Hepatocyte (in vitro differentiated cells): Measurements from ENCODE around the gene DNAH3. TPM values are rescaled to one million over a fixed set of nuclear protein-coding genes. Genes with fewer than 3 reads are reported as not detected.

ENCODE experiments used
- DNase-seq: peaks from one replicate; pipeline ENCODE4 v3.0.0-alpha.2; 2016; ENCODE audit warnings: low spot score
- H2AFZ ChIP-seq: fragments of 200-600 bp; sonication (generic); 2 replicates; pipeline ENCODE4 v1.6.0; 2016; ENCODE audit warnings: antibody characterized with exemption, mild to moderate bottlenecking
- H3K27ac ChIP-seq: fragments of 200-600 bp; sonication (generic); 2 replicates; pipeline ENCODE4 v1.5.1; 2016; ENCODE audit warnings: mild to moderate bottlenecking
- H3K27me3 ChIP-seq: fragments of 200-600 bp; sonication (generic); 2 replicates; pipeline ENCODE4 v1.6.1; 2016
- H3K36me3 ChIP-seq: fragments of 200-600 bp; sonication (generic); replicated peaks from 2 replicates; pipeline ENCODE4 v1.5.1; 2016; ENCODE audit warnings: low read depth; ENCODE audit not compliant: insufficient read depth
- H3K4me1 ChIP-seq: fragments of 200-600 bp; sonication (generic); 2 replicates; pipeline ENCODE4 v1.5.1; 2016; ENCODE audit warnings: mild to moderate bottlenecking, moderate library complexity; ENCODE audit not compliant: insufficient read depth
- H3K4me2 ChIP-seq: fragments of 200-600 bp; sonication (generic); 2 replicates; pipeline ENCODE4 v1.6.0; 2016
- H3K4me3 ChIP-seq: fragments of 200-600 bp; sonication (generic); 2 replicates; pipeline ENCODE4 v1.5.1; 2016; ENCODE audit warnings: mild to moderate bottlenecking
- H3K79me2 ChIP-seq: fragments of 200-600 bp; sonication (generic); 2 replicates; pipeline ENCODE4 v1.6.0; 2017; ENCODE audit warnings: mild to moderate bottlenecking
- H3K9me2 ChIP-seq: fragments of 200-600 bp; sonication (generic); replicated peaks from 2 replicates; pipeline ENCODE4 v1.6.0; 2017; ENCODE audit warnings: mild to moderate bottlenecking; ENCODE audit not compliant: insufficient read depth
- H3K9me3 ChIP-seq: fragments of 200-600 bp; sonication (generic); 2 replicates; pipeline ENCODE4 v1.5.1; 2016; ENCODE audit warnings: low read depth, mild to moderate bottlenecking
- H4K20me1 ChIP-seq: fragments of 200-600 bp; sonication (generic); 2 replicates; pipeline ENCODE4 v1.6.0; 2016; ENCODE audit warnings: mild to moderate bottlenecking; ENCODE audit not compliant: insufficient read depth, poor library complexity, severe bottlenecking
- CTCF ChIP-seq: fragments of 200-600 bp; sonication (generic); IDR thresholded peaks from 2 replicates; pipeline ENCODE4 v1.5.1; 2016; ENCODE audit warnings: antibody characterized with exemption, mild to moderate bottlenecking; ENCODE audit not compliant: poor library complexity
- EZH2 ChIP-seq: fragments of 200-600 bp; sonication (generic); IDR thresholded peaks from 2 replicates; pipeline ENCODE4 v1.6.1; 2016; ENCODE audit warnings: antibody characterized with exemption, mild to moderate bottlenecking, borderline replicate concordance
- EZH2phosphoT487 ChIP-seq: fragments of 200-600 bp; sonication (generic); IDR thresholded peaks from one replicate; pipeline ENCODE4 v1.6.1; 2018; ENCODE audit warnings: antibody characterized with exemption, mild to moderate bottlenecking, low read depth, moderate library complexity; ENCODE audit not compliant: unreplicated experiment, severe bottlenecking
- WGBS: methylation state at CpG from one replicate; pipeline ENCODE4 v1.1.6; 2016; ENCODE audit warnings: low lambda C conversion rate; ENCODE audit errors: missing lambda C conversion rate; 5-methylcytosine and 5-hydroxymethylcytosine counted together
- polyA plus RNA-seq: library from polyadenylated mRNA; unstranded; fragments of >200 nt; fragmentation: Nextera tagmentation; extraction: Ambion mirVana; gene quantifications from 2 replicates; pipeline ENCODE4 v1.2.1, GENCODE V29; 2016
- total RNA-seq: library from RNA; depleted of rRNA; stranded (reverse); fragments of >200 nt; gene quantifications from 2 replicates; pipeline ENCODE4 v1.2.3, GENCODE V29; 2014

DNAH3 gene
- total and polyA plus RNA-seq, 2 experiments from 2014 or later = 0.33 to 0.37 TPM

GRCh38 chr16:21037736-21038135, 112.9 kb downstream of the DNAH3 start:
- H3K9me3 ChIP-seq = no peaks in the 10 kb centered on the region
- H4K20me1 ChIP-seq = no peaks in the 10 kb centered on the region
- H3K36me3 ChIP-seq = no peaks in the 10 kb centered on the region
- 92% methylated on average over 15 of the region's 15 CpGs for WGBS
- TF ChIP-seq EZH2phosphoT487 (no peak), CTCF (no peak)
- no peaks in the 10 kb centered on the region for H3K79me2 ChIP-seq
- H3K27ac ChIP-seq = no peak overlapping the region
- H3K9me2 ChIP-seq = no peaks in the 10 kb centered on the region
- H3K27me3 ChIP-seq = no peaks in the 10 kb centered on the region
- DNase-seq = no peak
- no peaks in the 10 kb centered on the region for H3K4me1 ChIP-seq
- no peak overlapping the region for H3K4me2 ChIP-seq
- H2AFZ ChIP-seq = no peak overlapping the region
- no peak overlapping the region for H3K4me3 ChIP-seq

- H4K20me1 ChIP-seq = no peaks in the 10 kb centered on the region
- no peak for DNase-seq
- 77% methylated on average over 4 of the region's 4 CpGs for WGBS
- no peak overlapping the region for H3K4me3 ChIP-seq
- H3K36me3 ChIP-seq = no peaks in the 10 kb centered on the region
- no peaks in the 10 kb centered on the region for H3K9me2 ChIP-seq
- H3K27me3 ChIP-seq = no peaks in the 10 kb centered on the region
- H2AFZ ChIP-seq = no peak overlapping the region
- no peak for TF ChIP-seq EZH2
- TF ChIP-seq CTCF = no peak
- no peak for TF ChIP-seq EZH2phosphoT487
- H3K9me3 ChIP-seq = no peaks in the 10 kb centered on the region
- no peak overlapping the region for H3K4me2 ChIP-seq
- H3K4me1 ChIP-seq = no peaks in the 10 kb centered on the region
- no peaks in the 10 kb centered on the region for H3K79me2 ChIP-seq
- no peak overlapping the region for H3K27ac ChIP-seq
Measured at GRCh38 chr16:21037168-21037567, 113.5 kb downstream of the DNAH3 start.

- Histone ChIP-seq H3K9me3 (no peaks in the 10 kb centered on the region), H2AFZ (no peak overlapping the region), H3K36me3 (no peaks in the 10 kb centered on the region), H3K79me2 (no peaks in the 10 kb centered on the region), H3K9me2 (no peaks in the 10 kb centered on the region), H3K27me3 (no peaks in the 10 kb centered on the region), H3K4me1 (no peaks in the 10 kb centered on the region), H4K20me1 (no peaks in the 10 kb centered on the region), H3K4me2 (no peak overlapping the region), H3K27ac (no peak overlapping the region), H3K4me3 (no peak overlapping the region)
- 80% methylated on average over 3 of the region's 3 CpGs for WGBS
- DNase-seq = no peak
- TF ChIP-seq EZH2phosphoT487 = no peak
- no peak for TF ChIP-seq CTCF
- TF ChIP-seq EZH2 = no peak
Measured at GRCh38 chr16:21036471-21036870, 114.2 kb downstream of the DNAH3 start.

GRCh38 chr16:21033704-21034103, 116.9 kb downstream of the DNAH3 start:
- TF ChIP-seq EZH2 (no peak), EZH2phosphoT487 (no peak), CTCF (no peak)
- H4K20me1 ChIP-seq = no peaks in the 10 kb centered on the region
- no peaks in the 10 kb centered on the region for H3K9me2 ChIP-seq
- no peaks in the 10 kb centered on the region for H3K9me3 ChIP-seq
- no peaks in the 10 kb centered on the region for H3K4me1 ChIP-seq
- no peak overlapping the region for H2AFZ ChIP-seq
- WGBS = 90% methylated on average over 10 of the region's 10 CpGs
- H3K27me3 ChIP-seq = no peaks in the 10 kb centered on the region
- no peak overlapping the region for H3K4me3 ChIP-seq
- no peaks in the 10 kb centered on the region for H3K36me3 ChIP-seq
- no peak overlapping the region for H3K4me2 ChIP-seq
- no peak for DNase-seq
- H3K27ac ChIP-seq = no peak overlapping the region
- no peaks in the 10 kb centered on the region for H3K79me2 ChIP-seq
